B cell (primary cell): ENCODE data around the gene HS3ST5. TPM values are rescaled to one million over a fixed set of nuclear protein-coding genes. Genes with fewer than 3 reads are reported as not detected.

Experiments
- ATAC-seq: fragments of 200-7000 bp; cut with Tn5 transposase; one replicate; pipeline ENCODE4 v1.10.0; 2021; ENCODE audit warnings: low read depth, mild to moderate bottlenecking, moderate number of reproducible peaks, moderate library complexity
- CTCF ChIA-PET: fragments of 350-600 bp; sonication (Branson Sonifier 250); formaldehyde crosslinking; loops from one replicate; lab custom pipeline; 2021; ENCODE audit warnings: antibody characterized with exemption, inconsistent platforms; lab: Charles Lee
- POLR2A ChIA-PET: fragments of 350-600 bp; sonication (Branson Sonifier 250); formaldehyde crosslinking; loops from one replicate; lab custom pipeline; 2021; ENCODE audit warnings: antibody characterized with exemption; lab: Charles Lee
- DNase-seq: peaks from one replicate; pipeline ENCODE4 v3.0.0; 2013
- H2AFZ ChIP-seq: 2 replicates; pipeline ENCODE4 v1.6.1; 2012; ENCODE audit warnings: mild to moderate bottlenecking, low read depth, low read length; ENCODE audit not compliant: insufficient read depth, poor library complexity, severe bottlenecking
- H3K27ac ChIP-seq, 2 donors: 1 replicate in 1 of 2; 2 replicates in 1 of 2; pipeline ENCODE4 v1.5.1; 2012 to 2013; ENCODE audit warnings: low read length in 2 of 2, mild to moderate bottlenecking in 2 of 2, moderate library complexity in 1 of 2
- H3K27me3 ChIP-seq, 4 experiments: fragments of 200-600 bp in 1 of 4; sonication (generic) in 1 of 4; replicated peaks in 1 of 4; 1 replicate in 2 of 4; 2 replicates in 2 of 4; pipeline versions ENCODE4 v1.6.1 to v1.7.0; 2013 to 2016; ENCODE audit warnings: low read length in 3 of 4, mild to moderate bottlenecking in 2 of 4, mixed read lengths in 1 of 4, moderate library complexity in 1 of 4; ENCODE audit not compliant: insufficient read depth in 4 of 4, control insufficient read depth in 3 of 4; ENCODE audit errors: control extremely low read depth in 1 of 4
- H3K36me3 ChIP-seq, 2 experiments: replicated peaks in 1 of 2; 1 replicate in 1 of 2; 2 replicates in 1 of 2; pipeline versions ENCODE4 v1.6.1 to v1.7.1; 2013; ENCODE audit warnings: low read length in 1 of 2; ENCODE audit not compliant: insufficient read depth in 2 of 2, control insufficient read depth in 1 of 2; ENCODE audit errors: control extremely low read depth in 1 of 2, extremely low read depth in 1 of 2
- H3K4me1 ChIP-seq, 2 donors: fragments of 200-600 bp in 1 of 2; sonication (generic) in 1 of 2; 1 replicate in 1 of 2; 2 replicates in 1 of 2; pipeline versions ENCODE4 v1.5.1 to v1.6.1; 2013 to 2017; ENCODE audit warnings: low read length in 2 of 2; ENCODE audit not compliant: control insufficient read depth in 2 of 2, insufficient read depth in 2 of 2
- H3K4me2 ChIP-seq: replicated peaks from 2 replicates; pipeline ENCODE3; 2012; ENCODE audit warnings: mild to moderate bottlenecking, low read depth, low read length; ENCODE audit not compliant: poor library complexity, severe bottlenecking
- H3K4me3 ChIP-seq, 5 experiments: fragments of 200-600 bp in 1 of 5; sonication (generic) in 1 of 5; 1 replicate in 3 of 5; 2 replicates in 2 of 5; pipeline versions ENCODE4 v1.5.1 to v1.7.0; 2011 to 2016; ENCODE audit warnings: low read length in 4 of 5, mild to moderate bottlenecking in 4 of 5, low read depth in 2 of 5, control low read depth in 1 of 5, moderate library complexity in 1 of 5; ENCODE audit not compliant: insufficient read depth in 1 of 5; ENCODE audit errors: control extremely low read depth in 1 of 5, extremely low read depth in 1 of 5
- H3K79me2 ChIP-seq: fragments of 200-600 bp; sonication (generic); one replicate; pipeline ENCODE4 v1.6.0; 2016; ENCODE audit warnings: low read length; ENCODE audit not compliant: control insufficient read depth, insufficient read depth
- H3K9ac ChIP-seq: fragments of 200-600 bp; sonication (generic); 2 replicates; pipeline ENCODE4 v1.6.1; 2017; ENCODE audit warnings: mild to moderate bottlenecking, low read length, moderate library complexity
- H3K9me3 ChIP-seq, 3 donors: one replicate each; pipeline versions ENCODE4 v1.6.1 to v1.7.1; 2013; ENCODE audit warnings: low read length in 2 of 3; ENCODE audit not compliant: control insufficient read depth in 2 of 3, insufficient read depth in 1 of 3; ENCODE audit errors: control extremely low read depth in 1 of 3
- H4K20me1 ChIP-seq: 2 replicates; pipeline ENCODE4 v1.6.0; 2012; ENCODE audit warnings: mild to moderate bottlenecking, low read length; ENCODE audit not compliant: insufficient read depth, control insufficient read depth, poor library complexity, severe bottlenecking
- H3K27ac Mint-ChIP-seq: one replicate; pipeline ENCODE4 v1.8.0; 2021; ENCODE audit warnings: mixed read lengths
- H3K27me3 Mint-ChIP-seq: one replicate; pipeline ENCODE4 v1.8.0; 2021; ENCODE audit warnings: mixed read lengths
- H3K4me1 Mint-ChIP-seq: one replicate; pipeline ENCODE4 v1.8.0; 2021; ENCODE audit warnings: mixed read lengths
- H3K4me3 Mint-ChIP-seq: one replicate; pipeline ENCODE4 v1.8.0; 2021; ENCODE audit warnings: mixed read lengths
- H3K9me3 Mint-ChIP-seq: one replicate; pipeline ENCODE4 v1.8.0; 2022; ENCODE audit warnings: mixed read lengths; ENCODE audit not compliant: insufficient read depth
- EZH2 ChIP-seq: IDR thresholded peaks from 2 replicates; pipeline ENCODE4 v1.6.1; 2012; ENCODE audit warnings: borderline replicate concordance, low read depth, mild to moderate bottlenecking, moderate library complexity, low read length; ENCODE audit not compliant: insufficient read depth, poor library complexity, severe bottlenecking
- WGBS: methylation state at CpG from one replicate; pipeline ENCODE4 v1.1.5; 2013; ENCODE audit warnings: missing lambda C conversion rate; ENCODE audit not compliant: insufficient coverage; 5-methylcytosine and 5-hydroxymethylcytosine counted together
- intact Hi-C: fragments of 100-400 bp; cut with micrococcal nuclease; formaldehyde crosslinking; loops from one replicate; pipeline ENCODE4 v1.10.0; 2022
- polyA plus RNA-seq: library from polyadenylated mRNA; depleted of rRNA; stranded (reverse); fragments of >200 nt; gene quantifications from 2 replicates; pipeline ENCODE4 v1.2.3, GENCODE V29; 2012
- total RNA-seq, 2 donors: library from RNA; stranded (reverse); fragments of 120-200 nt in 1 of 2; gene quantifications; 1 replicate in 1 of 2; 2 replicates in 1 of 2; pipeline versions ENCODE4 v1.2.3 to v1.2.4, GENCODE V29; 2013 to 2022
- TF ChIP-seq, protein P1 (sequence below): fragments of 200-600 bp; IDR thresholded peaks from one replicate; pipeline ENCODE4 v1.8.0; 2022; ENCODE audit warnings: antibody characterized with exemption, mild to moderate bottlenecking

The HS3ST5 gene
- total and polyA plus RNA-seq, 2 donors (not counting 1 experiment from before 2014, with no cell fraction given) = not detected

GRCh38 chr6:114312931-114313330, 29.9 kb downstream of the HS3ST5 start:
- no peaks in the 10 kb centered on the region for H3K36me3 ChIP-seq
- ChIA-PET POLR2A (no interaction called here), CTCF (no interaction called here)
- H3K27me3 Mint-ChIP-seq = no peaks in the 10 kb centered on the region
- H3K4me3 ChIP-seq = no peak overlapping the region
- no peaks in the 10 kb centered on the region for H3K79me2 ChIP-seq
- H2AFZ ChIP-seq = no peak overlapping the region
- TF ChIP-seq, protein P1, sequence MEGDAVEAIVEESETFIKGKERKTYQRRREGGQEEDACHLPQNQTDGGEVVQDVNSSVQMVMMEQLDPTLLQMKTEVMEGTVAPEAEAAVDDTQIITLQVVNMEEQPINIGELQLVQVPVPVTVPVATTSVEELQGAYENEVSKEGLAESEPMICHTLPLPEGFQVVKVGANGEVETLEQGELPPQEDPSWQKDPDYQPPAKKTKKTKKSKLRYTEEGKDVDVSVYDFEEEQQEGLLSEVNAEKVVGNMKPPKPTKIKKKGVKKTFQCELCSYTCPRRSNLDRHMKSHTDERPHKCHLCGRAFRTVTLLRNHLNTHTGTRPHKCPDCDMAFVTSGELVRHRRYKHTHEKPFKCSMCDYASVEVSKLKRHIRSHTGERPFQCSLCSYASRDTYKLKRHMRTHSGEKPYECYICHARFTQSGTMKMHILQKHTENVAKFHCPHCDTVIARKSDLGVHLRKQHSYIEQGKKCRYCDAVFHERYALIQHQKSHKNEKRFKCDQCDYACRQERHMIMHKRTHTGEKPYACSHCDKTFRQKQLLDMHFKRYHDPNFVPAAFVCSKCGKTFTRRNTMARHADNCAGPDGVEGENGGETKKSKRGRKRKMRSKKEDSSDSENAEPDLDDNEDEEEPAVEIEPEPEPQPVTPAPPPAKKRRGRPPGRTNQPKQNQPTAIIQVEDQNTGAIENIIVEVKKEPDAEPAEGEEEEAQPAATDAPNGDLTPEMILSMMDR = no peak
- TF ChIP-seq EZH2 = no peak
- no peak overlapping the region for H3K4me3 Mint-ChIP-seq
- no peaks in the 10 kb centered on the region for H3K27me3 ChIP-seq
- no peak overlapping the region for H3K27ac ChIP-seq
- intact Hi-C loops = no loop called here
- ATAC-seq (no peak), DNase-seq (no peak)
- no peak overlapping the region for H3K27ac Mint-ChIP-seq
- no peak overlapping the region for H3K9ac ChIP-seq
- H3K9me3 Mint-ChIP-seq = no peaks in the 10 kb centered on the region
- no peaks in the 10 kb centered on the region for H3K9me3 ChIP-seq
- H3K4me2 ChIP-seq = no peak overlapping the region
- no peaks in the 10 kb centered on the region for H4K20me1 ChIP-seq
- H3K4me1 Mint-ChIP-seq = no peaks in the 10 kb centered on the region
- H3K4me1 ChIP-seq = no peaks in the 10 kb centered on the region
- whole genome bisulfite sequencing = no CpG with 5 or more reads among the region's 4 CpGs

GRCh38 chr6:114310053-114310452, 32.8 kb downstream of the HS3ST5 start:
- no peak overlapping the region for H3K27ac Mint-ChIP-seq
- no peak overlapping the region for H3K4me2 ChIP-seq
- H3K4me3 ChIP-seq = no peak overlapping the region
- ChIA-PET CTCF (no interaction called here), POLR2A (no interaction called here)
- no peaks in the 10 kb centered on the region for H3K4me1 Mint-ChIP-seq
- TF ChIP-seq, protein P1 = no peak
- TF ChIP-seq EZH2 = no peak
- intact Hi-C loops = no loop called here
- no peak overlapping the region for H2AFZ ChIP-seq
- no peaks in the 10 kb centered on the region for H3K9me3 Mint-ChIP-seq
- DNase-seq (no peak), ATAC-seq (no peak)
- no peaks in the 10 kb centered on the region for H3K27me3 Mint-ChIP-seq
- no peak overlapping the region for H3K4me3 Mint-ChIP-seq
- H4K20me1 ChIP-seq = no peaks in the 10 kb centered on the region
- H3K27me3 ChIP-seq = no peaks in the 10 kb centered on the region
- no peaks in the 10 kb centered on the region for H3K4me1 ChIP-seq
- no peaks in the 10 kb centered on the region for H3K36me3 ChIP-seq
- no peak overlapping the region for H3K9ac ChIP-seq
- no peaks in the 10 kb centered on the region for H3K9me3 ChIP-seq
- no peak overlapping the region for H3K27ac ChIP-seq
- no peaks in the 10 kb centered on the region for H3K79me2 ChIP-seq
- WGBS = no CpG with 5 or more reads among the region's 2 CpGs
